ENCODE data around the gene ZFY. TPM values are rescaled to one million over a fixed set of nuclear protein-coding genes. Genes with fewer than 3 reads are reported as not detected.

ZFY gene
- total RNA-seq, 1 experiment from 2014 or later, result not detected

DNA sequence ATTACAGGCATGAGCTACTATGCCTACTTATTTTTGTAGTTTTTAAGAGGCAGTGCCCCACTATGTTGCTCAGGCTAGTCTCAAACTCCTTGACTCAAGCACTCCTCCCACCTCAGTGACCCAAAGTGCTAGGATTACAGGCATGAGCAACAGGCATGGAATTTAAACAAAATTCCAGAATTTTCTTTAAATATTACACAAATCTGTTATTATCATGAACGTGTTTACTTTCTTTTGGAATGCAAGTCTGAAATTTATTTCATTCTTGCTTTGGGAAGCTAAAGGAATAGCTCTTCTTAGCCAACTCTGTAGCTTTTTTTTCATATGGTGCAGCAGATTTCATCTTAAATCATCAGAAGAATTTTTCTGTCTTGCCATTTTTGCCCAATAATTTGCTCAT is 27.8 kb upstream of the ZFY start:
- H3K9me3 ChIP-seq (ENCODE audit: low read depth, low read length, poor library complexity, severe bottlenecking), result no peaks in the 10 kb centered on the region
- no peaks in the 10 kb centered on the region for H3K36me3 ChIP-seq (ENCODE audit: insufficient read depth, low read length, poor library complexity, severe bottlenecking)
- no TSS peak for BruUV-seq (replicated peaks)
- H3K4me3 ChIP-seq (ENCODE audit: low read depth, low read length, poor library complexity, severe bottlenecking), result no peak overlapping the region
- H3K27me3 ChIP-seq (replicated peaks; ENCODE audit: insufficient read depth, low read depth, low read length, poor library complexity), result no peaks in the 10 kb centered on the region
- no peak for DNase-seq (ENCODE audit: low spot score)
- no peaks in the 10 kb centered on the region for H3K4me1 ChIP-seq (ENCODE audit: insufficient read depth, low read length, poor library complexity, severe bottlenecking)
- TF ChIP-seq, protein P1, sequence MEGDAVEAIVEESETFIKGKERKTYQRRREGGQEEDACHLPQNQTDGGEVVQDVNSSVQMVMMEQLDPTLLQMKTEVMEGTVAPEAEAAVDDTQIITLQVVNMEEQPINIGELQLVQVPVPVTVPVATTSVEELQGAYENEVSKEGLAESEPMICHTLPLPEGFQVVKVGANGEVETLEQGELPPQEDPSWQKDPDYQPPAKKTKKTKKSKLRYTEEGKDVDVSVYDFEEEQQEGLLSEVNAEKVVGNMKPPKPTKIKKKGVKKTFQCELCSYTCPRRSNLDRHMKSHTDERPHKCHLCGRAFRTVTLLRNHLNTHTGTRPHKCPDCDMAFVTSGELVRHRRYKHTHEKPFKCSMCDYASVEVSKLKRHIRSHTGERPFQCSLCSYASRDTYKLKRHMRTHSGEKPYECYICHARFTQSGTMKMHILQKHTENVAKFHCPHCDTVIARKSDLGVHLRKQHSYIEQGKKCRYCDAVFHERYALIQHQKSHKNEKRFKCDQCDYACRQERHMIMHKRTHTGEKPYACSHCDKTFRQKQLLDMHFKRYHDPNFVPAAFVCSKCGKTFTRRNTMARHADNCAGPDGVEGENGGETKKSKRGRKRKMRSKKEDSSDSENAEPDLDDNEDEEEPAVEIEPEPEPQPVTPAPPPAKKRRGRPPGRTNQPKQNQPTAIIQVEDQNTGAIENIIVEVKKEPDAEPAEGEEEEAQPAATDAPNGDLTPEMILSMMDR (conservative IDR thresholded peaks at IDR 0.05; ENCODE audit: low read depth, low read length), result no peak
- no peak for TF ChIP-seq EZH2 (IDR thresholded peaks at IDR 0.05; ENCODE audit: borderline replicate concordance, low read depth, low read length, poor library complexity, severe bottlenecking)
- ChIA-PET CTCF (no interaction called here), POLR2A (ENCODE audit: low non-redundant PET) (no interaction called here)
- no peak overlapping the region for H3K27ac ChIP-seq (ENCODE audit: low read depth, low read length, poor library complexity, severe bottlenecking)
- intact Hi-C loops (cut with micrococcal nuclease; ENCODE audit: unreplicated experiment), result no loop called here

DNA sequence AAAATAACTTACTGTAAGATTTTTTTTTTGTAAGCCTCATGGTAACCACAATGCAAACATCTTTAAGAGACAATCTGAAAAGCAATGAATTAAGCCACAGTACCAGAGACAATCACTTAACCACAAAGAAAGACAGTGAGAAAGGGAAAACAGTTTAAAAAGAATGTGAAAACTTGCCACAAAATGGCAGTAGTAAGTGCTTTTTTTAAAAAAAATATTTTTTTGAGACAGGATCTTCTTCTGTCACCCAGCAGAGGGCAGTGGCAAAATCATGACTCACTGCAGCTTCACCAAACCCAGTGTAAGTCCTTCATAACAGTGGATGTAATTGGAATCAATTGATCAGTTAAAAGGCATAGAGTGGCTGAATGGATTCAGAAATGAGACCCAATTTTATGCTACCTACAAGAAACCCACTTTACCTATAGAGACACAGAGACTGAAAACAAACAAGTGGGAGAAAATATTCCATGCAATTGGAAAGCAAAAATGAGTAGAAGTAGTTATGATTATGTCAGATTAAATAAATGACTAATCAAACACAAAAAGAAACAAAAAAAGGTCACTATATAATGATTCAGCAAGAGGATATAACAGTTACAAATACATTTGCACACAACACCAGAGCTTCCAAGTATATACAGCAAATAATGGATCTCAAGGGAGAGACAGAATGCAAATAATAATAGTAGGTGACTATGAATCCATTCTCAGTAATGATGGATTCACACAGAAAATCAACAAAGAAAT is 21.9 kb upstream of the ZFY start:
- Histone ChIP-seq H3K36me3 (ENCODE audit: insufficient read depth, low read length, poor library complexity, severe bottlenecking) (no peaks in the 10 kb centered on the region), H3K27ac (ENCODE audit: low read depth, low read length, poor library complexity, severe bottlenecking) (no peak overlapping the region), H3K9me3 (ENCODE audit: low read depth, low read length, poor library complexity, severe bottlenecking) (no peaks in the 10 kb centered on the region), H3K4me1 (ENCODE audit: insufficient read depth, low read length, poor library complexity, severe bottlenecking) (no peaks in the 10 kb centered on the region), H3K27me3 (replicated peaks; ENCODE audit: insufficient read depth, low read depth, low read length, poor library complexity) (no peaks in the 10 kb centered on the region), H3K4me3 (ENCODE audit: low read depth, low read length, poor library complexity, severe bottlenecking) (no peak overlapping the region)
- intact Hi-C loops (cut with micrococcal nuclease; ENCODE audit: unreplicated experiment), result no loop called here
- POLR2A ChIA-PET (ENCODE audit: low non-redundant PET), result no interaction called here
- TF ChIP-seq, protein P1 (conservative IDR thresholded peaks at IDR 0.05; ENCODE audit: low read depth, low read length), result no peak
- no peak for TF ChIP-seq EZH2 (IDR thresholded peaks at IDR 0.05; ENCODE audit: borderline replicate concordance, low read depth, low read length, poor library complexity, severe bottlenecking)
- CTCF ChIA-PET, result no interaction called here
- no TSS peak for BruUV-seq (replicated peaks)
- no peak for DNase-seq (ENCODE audit: low spot score)

DNA sequence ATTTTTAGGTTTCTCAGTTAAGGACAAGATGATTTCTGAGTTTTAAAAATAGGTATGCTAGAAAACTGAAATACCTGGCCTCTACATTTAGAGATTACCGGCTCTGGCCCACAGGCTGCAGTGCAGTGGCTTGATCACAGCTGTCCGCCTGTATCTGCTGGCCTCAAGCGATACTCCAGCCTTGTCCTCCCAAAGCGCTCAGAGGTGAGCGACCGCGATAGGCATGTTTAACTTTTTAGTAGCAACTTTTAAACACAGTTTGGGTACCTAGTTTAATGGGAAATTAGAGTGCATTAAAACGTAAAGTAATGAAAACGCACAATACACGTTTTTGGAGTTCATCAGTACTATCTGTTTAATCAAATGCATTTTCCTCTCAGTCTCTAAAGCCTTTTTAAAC is 1.1 kb upstream of the ZFY start:
- Histone ChIP-seq H3K9me3 (ENCODE audit: low read depth, low read length, poor library complexity, severe bottlenecking) (no peaks in the 10 kb centered on the region), H3K4me1 (ENCODE audit: insufficient read depth, low read length, poor library complexity, severe bottlenecking) (no peaks in the 10 kb centered on the region), H3K27ac (ENCODE audit: low read depth, low read length, poor library complexity, severe bottlenecking) (no peak overlapping the region), H3K27me3 (replicated peaks; ENCODE audit: insufficient read depth, low read depth, low read length, poor library complexity) (no peaks in the 10 kb centered on the region), H3K4me3 (ENCODE audit: low read depth, low read length, poor library complexity, severe bottlenecking) (no peak overlapping the region), H3K36me3 (ENCODE audit: insufficient read depth, low read length, poor library complexity, severe bottlenecking) (no peaks in the 10 kb centered on the region)
- no peak for DNase-seq (ENCODE audit: low spot score)
- no TSS peak for BruUV-seq (replicated peaks)
- intact Hi-C loops (cut with micrococcal nuclease; ENCODE audit: unreplicated experiment), result no loop called here
- CTCF ChIA-PET, result no interaction called here
- TF ChIP-seq, protein P1 (conservative IDR thresholded peaks at IDR 0.05; ENCODE audit: low read depth, low read length), result no peak
- TF ChIP-seq EZH2 (IDR thresholded peaks at IDR 0.05; ENCODE audit: borderline replicate concordance, low read depth, low read length, poor library complexity, severe bottlenecking), result no peak
- POLR2A ChIA-PET (ENCODE audit: low non-redundant PET), result no interaction called here
